AG04450 (cell line): ENCODE measurements around the gene COG5. TPM values are rescaled to one million over a fixed set of nuclear protein-coding genes. Genes with fewer than 3 reads are reported as not detected.

Experiments used
- CTCF ChIA-PET: fragments of 300-600, 350-600 bp; formaldehyde crosslinking; extraction: SDS; loops from one replicate; lab custom pipeline; 2022; ENCODE audit warnings: antibody characterized with exemption, inconsistent platforms; lab: Charles Lee
- POLR2A ChIA-PET: fragments of 350-600 bp; formaldehyde crosslinking; extraction: SDS; loops from one replicate; lab custom pipeline; 2021; ENCODE audit warnings: antibody characterized with exemption, inconsistent platforms; lab: Yijun Ruan, JAX
- DNase-seq: peaks from one replicate; pipeline ENCODE4 v3.0.0-alpha.2; 2011; ENCODE audit warnings: low read depth, low spot score
- H3K27ac ChIP-seq: one replicate; pipeline ENCODE4 v1.5.1; 2012; ENCODE audit warnings: low read depth, low read length, control low read depth
- H3K27me3 ChIP-seq: one replicate; pipeline ENCODE4 v1.6.0; 2012; ENCODE audit warnings: low read length; ENCODE audit not compliant: control insufficient read depth, insufficient read depth
- H3K4me3 ChIP-seq: 2 replicates; pipeline ENCODE4 v1.5.1; 2011; ENCODE audit warnings: mild to moderate bottlenecking, low read depth, low read length, control low read depth
- H3K9me3 ChIP-seq: 2 replicates; pipeline ENCODE4 v1.5.1; 2012; ENCODE audit warnings: low read length; ENCODE audit not compliant: control insufficient read depth, insufficient read depth
- CTCF ChIP-seq: IDR thresholded peaks from 2 replicates; pipeline ENCODE4 v1.5.1; 2011; ENCODE audit warnings: low read depth, low read length, control low read depth, inconsistent platforms
- polyA plus RNA-seq: library from polyadenylated mRNA; depleted of rRNA; stranded (reverse); fragments of >200 nt; gene quantifications from 2 replicates; pipeline ENCODE4 v1.2.3, GENCODE V29; 2011

The COG5 gene
- polyA plus RNA-seq, 1 experiment = 55.2 TPM

DNA sequence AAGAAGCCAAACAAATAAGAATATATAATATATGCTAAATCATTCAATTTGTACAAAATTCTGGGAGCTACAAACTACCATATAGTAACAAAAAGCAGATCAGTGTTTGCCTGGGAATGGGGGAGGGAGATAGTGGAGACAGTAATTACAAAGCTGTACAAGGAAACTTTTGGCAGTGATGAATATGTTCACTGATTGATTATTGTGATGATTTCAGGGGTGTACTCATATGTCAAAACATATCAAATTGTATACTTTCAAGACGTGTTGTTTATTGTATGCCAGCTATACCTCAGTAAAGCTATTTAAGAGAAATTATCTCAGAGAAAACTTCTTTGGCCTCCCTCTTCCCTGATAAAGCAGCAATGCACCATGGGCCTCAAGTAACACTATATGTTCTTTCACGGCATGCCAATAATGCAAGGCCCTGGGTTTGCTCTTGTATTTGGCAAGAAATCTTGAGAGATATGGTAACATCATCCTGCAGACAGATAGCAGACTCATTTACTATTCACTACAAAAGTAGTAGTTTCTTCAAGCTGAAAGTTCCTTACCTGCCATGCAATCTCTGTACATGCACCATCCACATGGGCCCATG lies 261.4 kb downstream of the COG5 start:
- TF ChIP-seq CTCF = no peak
- ChIA-PET POLR2A (no interaction called here), CTCF (no interaction called here)
- H3K27me3 ChIP-seq = no peaks in the 10 kb centered on the region
- no peak overlapping the region for H3K4me3 ChIP-seq
- no peaks in the 10 kb centered on the region for H3K9me3 ChIP-seq
- no peak for DNase-seq
- no peak overlapping the region for H3K27ac ChIP-seq

DNA sequence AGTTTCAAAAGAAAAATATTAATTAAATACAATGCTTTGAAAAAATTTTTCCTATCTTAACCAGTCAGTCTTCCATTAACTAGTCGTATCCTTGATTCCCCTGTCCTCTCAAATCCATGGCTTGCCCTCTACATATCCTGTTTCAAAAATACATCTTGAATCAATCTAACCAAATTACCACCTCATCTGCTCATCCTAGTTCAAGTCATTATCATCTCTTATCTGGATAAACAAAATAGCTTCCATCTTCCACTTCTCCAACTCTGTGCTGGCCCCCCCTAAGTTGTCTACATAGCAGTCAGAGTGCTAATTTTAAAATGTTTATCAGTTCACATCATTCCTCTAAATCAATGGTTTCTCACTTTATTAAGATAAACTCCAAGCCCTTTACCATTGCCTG lies 269.5 kb downstream of the COG5 start:
- Histone ChIP-seq H3K4me3 (no peak overlapping the region), H3K27ac (no peak overlapping the region), H3K9me3 (no peaks in the 10 kb centered on the region), H3K27me3 (no peaks in the 10 kb centered on the region)
- ChIA-PET CTCF (no interaction called here), POLR2A (no interaction called here)
- DNase-seq = no peak
- no peak for TF ChIP-seq CTCF

GRCh38 chr7:107292591-107292990 lies 271.1 kb downstream of the COG5 start:
- Histone ChIP-seq H3K27me3 (no peaks in the 10 kb centered on the region), H3K4me3 (no peak overlapping the region), H3K27ac (no peak overlapping the region), H3K9me3 (no peaks in the 10 kb centered on the region)
- POLR2A ChIA-PET = no interaction called here
- CTCF ChIA-PET = no interaction called here
- no peak for TF ChIP-seq CTCF
- no peak for DNase-seq

DNA sequence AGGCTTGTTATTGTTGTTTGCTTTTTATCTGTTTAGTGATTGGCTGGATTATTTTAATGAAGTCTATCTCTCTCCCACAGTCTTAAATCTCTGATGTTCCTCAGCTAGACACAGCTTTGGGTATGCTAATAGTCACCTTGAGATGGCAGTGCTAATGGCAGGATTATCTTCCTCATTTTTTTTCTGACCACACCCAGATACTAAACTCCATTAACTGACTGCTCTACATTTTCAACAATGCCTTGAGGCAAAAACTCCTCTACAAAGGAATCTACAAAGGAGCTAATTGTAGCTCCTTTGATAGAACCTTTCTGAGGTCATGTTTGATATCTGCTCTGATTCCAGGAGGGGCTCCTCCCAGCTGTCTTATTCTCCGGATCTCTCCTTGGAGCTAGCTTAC lies 272.3 kb downstream of the COG5 start:
- CTCF ChIA-PET = no interaction called here
- POLR2A ChIA-PET = no interaction called here
- DNase-seq = no peak
- Histone ChIP-seq H3K27ac (no peak overlapping the region), H3K27me3 (no peaks in the 10 kb centered on the region), H3K4me3 (no peak overlapping the region), H3K9me3 (no peaks in the 10 kb centered on the region)
- no peak for TF ChIP-seq CTCF

DNA sequence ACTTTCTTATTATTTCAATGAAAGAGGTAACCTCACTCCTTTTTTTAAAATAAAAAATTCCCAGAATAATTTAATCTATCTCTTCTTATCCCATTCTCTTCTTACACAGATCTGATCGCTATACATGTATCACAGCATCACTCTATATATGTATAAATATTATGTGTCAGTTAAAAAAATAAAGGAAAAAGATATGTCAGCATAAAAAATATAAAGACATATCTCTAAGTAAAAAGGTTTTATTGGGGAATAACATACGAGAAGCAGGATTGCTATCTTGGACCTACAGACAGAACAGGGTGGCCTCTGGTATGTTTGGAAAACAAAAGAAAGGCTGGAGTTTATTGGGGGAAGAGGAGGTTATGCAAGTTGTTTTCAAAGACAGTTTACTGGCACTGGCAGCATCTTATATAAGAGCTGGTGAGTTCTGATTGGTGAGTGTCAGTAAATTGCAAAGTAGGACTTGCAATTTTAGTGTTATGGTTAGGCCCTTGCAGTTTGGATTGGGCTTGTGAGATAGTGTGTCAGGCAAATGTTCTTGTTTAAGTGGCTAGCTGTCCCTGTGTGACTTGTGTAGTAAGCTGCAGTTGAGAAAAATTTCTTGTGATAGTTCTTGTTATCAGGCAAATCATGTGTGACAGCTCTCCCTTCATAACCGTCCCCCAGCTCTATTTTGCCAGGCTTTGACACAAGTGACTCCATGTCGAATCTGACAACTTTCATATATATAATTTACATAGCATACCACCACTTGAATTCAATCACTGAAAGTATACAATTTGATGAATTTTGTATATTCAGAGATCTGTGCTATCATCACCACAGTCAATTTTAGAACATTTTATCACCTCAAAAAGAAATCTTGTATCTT lies 276.7 kb downstream of the COG5 start:
- no peak for TF ChIP-seq CTCF
- H3K9me3 ChIP-seq = no peaks in the 10 kb centered on the region
- H3K27me3 ChIP-seq = no peaks in the 10 kb centered on the region
- POLR2A ChIA-PET = no interaction called here
- CTCF ChIA-PET = no interaction called here
- no peak overlapping the region for H3K4me3 ChIP-seq
- DNase-seq = no peak
- H3K27ac ChIP-seq = no peak overlapping the region
